Mononuclear cell (primary cell): Measurements from ENCODE around the gene GHRHR. TPM values are rescaled to one million over a fixed set of nuclear protein-coding genes. Genes with fewer than 3 reads are reported as not detected.

Source experiments
- H3K27me3 ChIP-seq: 2 replicates; pipeline ENCODE4 v1.6.0; 2011; ENCODE audit warnings: low read length, control low read depth; ENCODE audit not compliant: insufficient read depth
- H3K4me1 ChIP-seq: 2 replicates; pipeline ENCODE4 v1.5.1; 2011; ENCODE audit warnings: mild to moderate bottlenecking, low read length, control low read depth; ENCODE audit not compliant: insufficient read depth
- H3K4me3 ChIP-seq: 2 replicates; pipeline ENCODE4 v1.5.1; 2011; ENCODE audit warnings: mild to moderate bottlenecking, low read length, moderate library complexity
- H3K9me3 ChIP-seq: 2 replicates; pipeline ENCODE4 v1.5.1; 2011; ENCODE audit warnings: low read depth, mild to moderate bottlenecking, control low read depth, low read length
- total RNA-seq: library from RNA; depleted of rRNA; stranded (reverse); fragments of >200 nt; gene quantifications from one replicate; pipeline ENCODE4 v1.2.3, GENCODE V29; 2012

The GHRHR gene
- total RNA-seq: not detected

DNA sequence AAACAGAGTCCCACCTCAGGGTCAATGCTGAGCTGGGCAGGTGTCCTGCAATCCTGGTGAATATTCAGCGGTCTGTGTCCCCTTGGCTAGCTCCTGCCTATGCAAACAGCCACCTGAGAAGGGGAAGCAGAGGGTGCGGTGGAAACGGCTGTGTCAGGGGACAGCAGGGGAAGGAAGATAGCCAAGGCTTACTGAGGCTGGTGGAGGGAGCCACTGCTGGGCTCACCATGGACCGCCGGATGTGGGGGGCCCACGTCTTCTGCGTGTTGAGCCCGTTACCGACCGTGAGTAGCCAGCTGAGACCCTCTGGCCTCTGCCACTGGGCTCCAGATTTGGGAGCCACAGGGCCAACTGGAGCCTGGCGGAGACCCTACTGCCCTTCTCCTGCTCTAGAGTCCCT is at the start of gene GHRHR:
Gene GHRHR, plus strand, starts transcription at position 112 of the 400 bp plus-strand sequence. Its CDS starts 116 bp downstream, at position 228.
- Histone ChIP-seq H3K4me3 (no peak within 1 kb of the TSS), H3K4me1 (no peaks in the 10 kb centered on the region), H3K9me3 (no peaks in the 10 kb centered on the region)

DNA sequence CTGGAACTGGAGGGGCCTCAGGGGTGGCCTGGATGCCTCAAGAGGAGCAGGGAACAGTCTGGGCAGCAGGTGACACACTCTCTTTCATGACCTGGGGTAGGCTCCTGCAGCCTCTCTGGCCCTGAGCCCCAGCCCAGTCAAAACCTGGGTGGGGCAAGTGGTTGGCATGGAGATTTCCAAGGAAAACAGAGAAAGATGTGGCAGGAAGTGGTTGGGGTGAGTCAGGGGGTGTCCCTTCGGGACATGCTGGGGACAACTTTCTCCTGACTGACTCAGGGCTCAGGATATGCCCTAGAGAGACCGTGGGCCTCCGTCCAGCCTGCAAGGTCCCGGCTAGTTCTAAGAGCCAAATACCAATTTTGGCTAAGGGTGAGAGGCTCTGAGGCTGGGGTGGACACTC is 49.2 kb upstream of the GHRHR start:
- no peak overlapping the region for H3K4me3 ChIP-seq
- H3K27me3 ChIP-seq: no peaks in the 10 kb centered on the region

More for the DNA sequence above, at the start of gene GHRHR:
- H3K27me3 ChIP-seq: no peaks in the 10 kb centered on the region

DNA sequence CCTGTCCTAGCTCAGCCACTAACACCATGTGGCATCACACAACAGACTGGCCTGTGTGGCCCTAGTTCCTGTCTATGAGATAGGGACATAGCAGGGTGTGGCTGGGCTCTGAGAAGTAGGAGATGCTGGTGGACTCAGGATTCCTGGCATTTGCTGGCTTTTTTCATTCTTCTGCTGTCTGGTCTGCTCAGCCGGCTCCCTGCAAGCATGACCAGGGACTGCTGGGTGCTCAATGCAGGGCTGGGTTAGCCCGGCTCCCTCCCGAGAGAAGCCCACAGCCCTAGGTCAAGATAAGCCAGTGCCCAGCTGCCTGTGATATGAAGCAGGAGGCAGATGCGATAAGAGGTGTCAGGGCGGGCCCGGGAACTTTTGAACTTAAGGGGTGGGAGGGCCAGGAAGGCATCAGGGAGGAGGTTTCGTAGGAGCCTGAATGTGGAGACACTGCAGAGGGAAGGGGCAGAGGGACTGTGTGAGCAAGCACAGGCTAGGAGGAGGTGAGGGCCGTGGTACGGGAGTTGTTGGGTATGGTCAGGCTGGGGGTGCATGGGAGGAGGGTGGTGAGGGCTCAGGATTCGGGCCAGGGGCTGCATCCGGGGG is 48.6 kb upstream of the GHRHR start:
- H3K4me3 ChIP-seq: no peak overlapping the region
- no peaks in the 10 kb centered on the region for H3K27me3 ChIP-seq
- H3K4me1 ChIP-seq: no peaks in the 10 kb centered on the region
- no peaks in the 10 kb centered on the region for H3K9me3 ChIP-seq

More for the DNA sequence above, 49.2 kb upstream of the GHRHR start:
- no peaks in the 10 kb centered on the region for H3K9me3 ChIP-seq
- H3K4me1 ChIP-seq: no peaks in the 10 kb centered on the region

DNA sequence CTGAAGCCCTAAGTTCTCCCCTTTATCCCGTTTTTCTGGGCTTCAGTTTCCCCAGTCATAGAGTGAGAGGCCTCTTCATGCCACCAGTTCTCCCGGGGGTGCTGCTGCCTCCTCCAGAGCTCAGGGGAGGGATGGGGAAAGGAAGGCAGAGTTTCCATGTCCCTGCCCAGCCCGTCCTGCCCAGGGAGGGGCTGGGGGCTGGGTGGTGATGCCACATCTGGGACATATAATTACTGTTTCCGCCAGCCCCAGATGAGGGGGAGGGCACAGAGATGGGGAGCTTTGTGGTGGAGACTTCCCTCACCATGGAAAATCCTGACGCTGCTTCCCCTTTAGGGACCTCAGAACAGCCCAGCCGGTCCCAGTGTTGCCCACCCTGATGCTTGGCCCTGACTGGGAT is 48.0 kb upstream of the GHRHR start:
- Histone ChIP-seq H3K4me3 (no peak overlapping the region), H3K27me3 (no peaks in the 10 kb centered on the region), H3K4me1 (no peaks in the 10 kb centered on the region), H3K9me3 (no peaks in the 10 kb centered on the region)

DNA sequence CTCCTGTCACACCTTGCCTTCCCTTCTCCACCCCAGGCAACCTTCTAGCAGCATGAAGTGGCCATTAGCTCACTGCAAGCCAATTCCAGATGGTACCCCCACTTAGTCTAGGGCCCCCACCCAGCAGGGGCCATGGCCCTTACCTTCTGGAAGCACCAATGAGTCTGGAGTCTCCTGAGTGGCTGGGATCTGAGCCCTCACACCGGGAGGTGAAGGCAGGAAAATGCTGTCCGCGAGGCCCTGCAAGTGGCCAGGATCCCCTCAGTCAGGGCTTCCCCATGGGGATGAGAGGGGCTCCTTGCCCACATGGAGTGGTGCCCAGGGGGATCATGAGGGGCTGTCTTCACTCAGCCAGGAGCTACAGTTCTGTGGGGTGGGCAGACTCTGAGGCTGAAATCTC is 47.5 kb upstream of the GHRHR start:
- Histone ChIP-seq H3K9me3 (no peaks in the 10 kb centered on the region), H3K27me3 (no peaks in the 10 kb centered on the region), H3K4me1 (no peaks in the 10 kb centered on the region), H3K4me3 (no peak overlapping the region)

DNA sequence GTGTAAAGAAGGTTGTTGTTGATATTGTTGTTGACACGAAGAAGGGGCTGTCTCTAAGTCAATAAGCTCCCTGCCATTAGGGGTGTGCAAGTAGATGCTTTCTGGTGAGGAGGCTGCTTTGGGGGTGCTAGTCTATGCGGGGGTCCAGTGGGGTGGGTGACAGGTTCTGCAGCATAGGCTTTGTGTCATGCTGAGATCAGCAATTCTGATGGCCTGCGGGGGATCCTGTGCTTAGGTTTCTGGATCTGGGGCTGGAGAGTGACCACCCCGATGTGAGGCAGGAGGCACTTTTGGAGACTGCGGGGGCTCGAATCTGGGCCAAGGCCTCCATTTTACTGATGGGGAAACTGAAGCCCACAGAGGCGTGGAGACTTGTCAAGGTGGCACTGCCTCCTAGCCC is 47.0 kb upstream of the GHRHR start:
- Histone ChIP-seq H3K9me3 (no peaks in the 10 kb centered on the region), H3K4me1 (no peaks in the 10 kb centered on the region), H3K27me3 (no peaks in the 10 kb centered on the region), H3K4me3 (no peak overlapping the region)

DNA sequence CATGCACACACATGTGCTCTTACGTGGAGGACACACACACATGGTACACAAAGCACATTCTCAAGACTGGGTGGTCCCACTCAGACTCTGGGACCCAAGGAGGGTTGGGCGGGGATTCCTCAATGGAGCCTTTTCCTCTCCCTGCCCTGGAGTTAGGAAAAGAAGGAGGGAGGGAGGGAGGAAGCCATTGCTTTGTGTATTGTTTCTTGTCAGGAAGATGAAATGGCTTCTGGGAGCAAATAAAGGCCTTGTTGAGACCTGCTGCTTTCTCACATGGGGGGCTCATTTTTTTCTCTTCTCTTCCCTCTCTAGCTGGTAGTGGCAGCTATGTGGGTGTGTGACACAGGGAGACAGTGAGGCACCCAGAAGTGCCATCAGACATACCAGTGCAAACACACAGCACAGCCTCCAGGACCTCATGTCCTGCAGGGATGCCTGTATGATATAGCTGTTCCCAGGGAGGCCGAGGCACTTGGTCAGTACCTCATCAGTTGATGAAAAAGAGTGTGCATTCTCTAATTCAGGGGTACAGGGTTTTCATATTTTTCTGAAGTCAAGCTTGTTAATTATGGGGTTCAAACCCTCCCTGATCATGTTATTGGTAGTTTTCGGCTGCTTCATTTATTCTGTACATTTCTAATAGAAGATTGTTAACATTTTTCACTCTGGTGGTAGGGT is 46.4 kb upstream of the GHRHR start:
- no peak overlapping the region for H3K4me3 ChIP-seq
- no peaks in the 10 kb centered on the region for H3K9me3 ChIP-seq
- no peaks in the 10 kb centered on the region for H3K4me1 ChIP-seq
- no peaks in the 10 kb centered on the region for H3K27me3 ChIP-seq

DNA sequence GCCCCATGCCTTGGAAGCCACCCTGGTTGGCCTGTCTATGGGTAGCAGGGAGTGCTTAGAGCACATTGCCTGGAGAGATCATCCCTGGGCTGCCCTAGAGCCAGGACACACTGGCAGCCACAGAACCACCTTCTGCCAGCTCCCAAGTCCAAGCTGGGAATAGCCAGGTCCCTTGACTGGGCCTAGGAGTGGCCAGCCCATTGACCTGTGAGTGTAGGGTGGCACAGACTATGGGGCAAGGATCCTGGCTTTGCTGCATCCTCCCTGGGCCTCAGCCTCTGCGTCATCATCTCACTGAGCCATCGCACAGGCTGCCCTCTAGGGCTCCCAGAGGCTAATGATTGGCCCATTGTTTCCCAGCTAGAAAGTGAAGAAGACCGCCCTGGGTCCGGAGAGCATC is 45.1 kb upstream of the GHRHR start:
- no peaks in the 10 kb centered on the region for H3K27me3 ChIP-seq
- no peak overlapping the region for H3K4me3 ChIP-seq
- H3K9me3 ChIP-seq: no peaks in the 10 kb centered on the region
- no peaks in the 10 kb centered on the region for H3K4me1 ChIP-seq

DNA sequence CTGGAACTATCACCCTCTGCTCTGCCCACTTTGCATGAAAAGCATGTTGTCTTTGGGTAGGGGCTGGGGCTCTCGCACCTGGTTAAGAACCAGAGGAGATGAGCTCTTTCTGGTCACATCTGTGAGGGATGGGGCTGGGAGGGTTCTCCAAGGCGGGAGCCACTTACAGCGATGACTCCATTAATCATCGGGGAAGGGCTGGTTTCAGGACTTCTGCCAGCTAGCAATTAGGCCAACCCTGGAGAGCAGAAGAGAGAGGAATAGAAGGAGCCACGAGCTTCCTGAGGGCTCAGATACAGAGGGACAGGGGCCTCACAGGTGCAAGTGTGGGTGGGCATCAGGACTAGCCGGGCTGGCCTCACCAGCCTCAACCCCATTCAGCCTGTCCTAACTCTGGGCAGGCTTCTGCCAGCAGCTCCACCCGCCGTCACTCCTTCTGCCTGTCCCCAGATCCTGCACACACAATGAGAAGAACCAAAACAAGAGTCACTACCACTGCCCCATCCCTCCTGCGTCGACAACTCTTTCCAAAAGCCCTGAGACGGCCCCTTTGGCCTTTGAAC is 43.7 kb upstream of the GHRHR start:
- H3K4me3 ChIP-seq: no peak overlapping the region
- H3K9me3 ChIP-seq: no peaks in the 10 kb centered on the region
- H3K27me3 ChIP-seq: no peaks in the 10 kb centered on the region
- no peaks in the 10 kb centered on the region for H3K4me1 ChIP-seq

DNA sequence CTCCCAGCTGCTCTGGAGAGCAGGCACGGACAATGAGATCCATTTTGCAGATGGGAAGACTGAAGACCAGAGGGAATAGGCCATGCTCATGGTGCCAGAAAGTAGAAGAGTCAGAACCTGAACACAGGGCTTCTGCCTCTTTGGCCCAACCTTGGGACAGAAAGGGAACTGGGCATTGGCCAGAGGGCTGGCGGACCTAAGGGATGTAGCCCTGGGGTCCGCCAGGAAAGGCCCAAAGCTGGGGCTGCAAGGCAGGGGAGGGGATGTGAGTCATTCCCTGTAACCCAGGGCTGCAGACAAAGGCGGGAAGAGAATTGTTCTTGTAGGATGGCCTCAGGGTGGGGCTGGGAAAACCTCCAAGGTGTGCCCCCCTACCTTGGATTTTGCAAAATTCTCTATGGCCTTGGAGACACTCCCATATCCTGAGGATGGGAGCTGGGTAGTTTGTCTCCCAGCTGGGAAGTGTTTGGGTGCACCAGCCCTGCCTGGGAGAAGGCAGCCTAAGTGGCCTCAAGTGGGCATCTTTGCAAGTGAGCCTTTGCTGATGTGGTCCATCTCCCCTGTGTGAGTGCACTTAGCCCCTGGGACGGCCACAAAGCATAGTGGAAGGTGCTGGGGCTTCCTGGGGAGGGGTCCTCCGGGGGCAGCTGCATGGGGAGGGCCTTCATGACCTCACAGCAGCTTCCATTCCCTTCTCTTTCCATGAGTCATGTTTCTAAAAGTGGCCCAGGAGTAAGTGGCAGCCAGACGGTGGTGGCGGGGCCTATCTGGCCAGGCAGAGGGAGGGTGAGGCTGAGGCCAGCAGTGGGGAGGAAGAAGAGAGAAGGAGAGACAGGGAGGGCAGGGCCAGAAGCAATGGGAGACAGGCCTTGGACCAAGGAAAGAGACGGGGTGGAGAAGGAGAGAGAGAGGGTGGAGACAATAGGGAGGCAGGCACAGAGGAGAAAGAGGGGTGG is 42.9 kb upstream of the GHRHR start:
- H3K4me1 ChIP-seq: no peaks in the 10 kb centered on the region
- no peaks in the 10 kb centered on the region for H3K27me3 ChIP-seq
- no peaks in the 10 kb centered on the region for H3K9me3 ChIP-seq
- no peak overlapping the region for H3K4me3 ChIP-seq

DNA sequence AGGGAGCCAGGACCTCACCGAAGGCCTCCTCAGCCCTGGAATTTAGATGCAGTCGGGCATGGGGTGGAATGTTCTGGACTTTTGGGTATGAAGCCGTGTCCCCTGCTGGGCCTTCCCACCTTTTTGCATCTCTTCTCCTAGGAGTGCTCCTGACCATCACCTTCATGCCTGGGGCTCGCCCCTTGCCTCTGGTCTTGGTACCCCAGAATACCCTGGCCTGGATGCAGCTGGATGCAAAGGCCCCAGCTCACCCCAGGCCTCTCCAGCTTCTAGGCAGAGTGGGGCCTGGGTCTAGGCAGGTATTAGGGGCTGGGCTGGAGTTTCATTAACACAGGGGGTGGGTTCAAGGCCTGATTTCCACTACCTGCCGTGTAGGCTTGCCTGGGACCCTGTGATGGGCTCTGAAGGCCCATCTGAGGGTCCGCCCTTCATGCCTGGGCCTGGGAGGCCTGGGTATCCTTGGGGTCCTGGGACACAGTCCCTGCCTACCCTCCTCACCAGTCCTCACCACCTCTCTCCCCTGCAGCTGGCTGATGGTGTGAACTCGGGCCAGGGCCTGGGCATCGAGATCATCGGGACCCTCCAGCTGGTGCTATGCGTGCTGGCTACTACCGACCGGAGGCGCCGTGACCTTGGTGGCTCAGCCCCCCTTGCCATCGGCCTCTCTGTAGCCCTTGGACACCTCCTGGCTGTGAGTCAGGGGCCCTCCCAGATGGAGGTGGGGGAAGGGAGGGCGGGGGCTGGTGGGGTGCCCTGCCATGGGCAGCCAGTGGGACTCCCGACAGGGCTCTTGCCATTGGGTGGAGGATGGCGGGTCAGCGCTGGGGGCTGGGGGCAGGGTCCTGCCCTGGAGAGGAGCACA is 42.0 kb upstream of the GHRHR start:
- H3K4me3 ChIP-seq: no peak overlapping the region
- H3K27me3 ChIP-seq: no peaks in the 10 kb centered on the region
- no peaks in the 10 kb centered on the region for H3K4me1 ChIP-seq
- H3K9me3 ChIP-seq: no peaks in the 10 kb centered on the region

DNA sequence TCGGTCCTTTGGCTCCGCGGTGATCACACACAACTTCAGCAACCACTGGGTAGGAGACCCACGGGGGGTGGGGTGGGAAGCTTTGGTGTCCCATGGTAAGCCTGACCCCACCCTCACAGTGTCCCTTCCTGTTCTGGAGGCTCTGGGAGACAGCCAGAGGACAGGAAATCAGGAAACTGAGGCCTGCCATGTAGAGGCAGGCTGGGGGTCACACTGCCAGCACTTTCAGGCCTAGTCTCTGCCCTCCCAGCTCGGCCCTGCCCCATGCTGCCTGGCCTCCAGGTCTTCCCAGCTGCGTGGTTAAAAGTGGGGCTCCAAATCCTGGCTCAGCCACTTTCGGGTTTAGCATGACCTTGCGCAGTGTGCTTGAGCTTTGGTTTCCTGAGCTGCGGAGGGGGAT is 41.2 kb upstream of the GHRHR start:
- Histone ChIP-seq H3K27me3 (no peaks in the 10 kb centered on the region), H3K4me3 (no peak overlapping the region), H3K9me3 (no peaks in the 10 kb centered on the region), H3K4me1 (no peaks in the 10 kb centered on the region)

DNA sequence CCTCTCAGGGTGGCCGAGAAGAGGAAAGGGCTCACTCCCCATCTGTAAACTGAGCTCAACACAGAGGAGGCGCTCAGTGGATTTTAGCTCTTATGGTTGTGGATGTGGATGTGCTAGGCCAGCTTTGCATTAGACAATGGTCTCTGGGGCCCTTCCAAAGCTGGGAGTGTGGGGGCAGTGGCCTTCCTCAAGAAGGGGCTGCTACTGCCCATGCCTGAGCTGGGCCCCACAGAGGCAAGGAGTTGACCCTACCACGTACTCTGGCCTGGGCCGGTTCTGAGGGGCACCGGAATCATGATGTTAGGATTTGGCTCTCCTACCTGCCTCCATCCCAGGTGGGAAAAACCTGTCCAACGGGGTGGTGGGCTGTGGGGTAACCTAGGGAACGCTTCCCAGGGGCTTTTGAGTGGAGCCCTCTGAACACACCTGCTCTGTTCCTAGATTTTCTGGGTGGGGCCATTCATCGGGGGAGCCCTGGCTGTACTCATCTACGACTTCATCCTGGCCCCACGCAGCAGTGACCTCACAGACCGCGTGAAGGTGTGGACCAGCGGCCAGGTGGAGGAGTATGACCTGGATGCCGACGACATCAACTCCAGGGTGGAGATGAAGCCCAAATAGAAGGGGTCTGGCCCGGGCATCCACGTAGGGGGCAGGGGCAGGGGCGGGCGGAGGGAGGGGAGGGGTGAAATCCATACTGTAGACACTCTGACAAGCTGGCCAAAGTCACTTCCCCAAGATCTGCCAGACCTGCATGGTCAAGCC is 40.6 kb upstream of the GHRHR start:
- H3K27me3 ChIP-seq: no peaks in the 10 kb centered on the region
- no peaks in the 10 kb centered on the region for H3K4me1 ChIP-seq
- H3K9me3 ChIP-seq: no peaks in the 10 kb centered on the region
- no peak overlapping the region for H3K4me3 ChIP-seq
